ENCODE results near the gene PCMTD2.

Gene PCMTD2

DNA sequence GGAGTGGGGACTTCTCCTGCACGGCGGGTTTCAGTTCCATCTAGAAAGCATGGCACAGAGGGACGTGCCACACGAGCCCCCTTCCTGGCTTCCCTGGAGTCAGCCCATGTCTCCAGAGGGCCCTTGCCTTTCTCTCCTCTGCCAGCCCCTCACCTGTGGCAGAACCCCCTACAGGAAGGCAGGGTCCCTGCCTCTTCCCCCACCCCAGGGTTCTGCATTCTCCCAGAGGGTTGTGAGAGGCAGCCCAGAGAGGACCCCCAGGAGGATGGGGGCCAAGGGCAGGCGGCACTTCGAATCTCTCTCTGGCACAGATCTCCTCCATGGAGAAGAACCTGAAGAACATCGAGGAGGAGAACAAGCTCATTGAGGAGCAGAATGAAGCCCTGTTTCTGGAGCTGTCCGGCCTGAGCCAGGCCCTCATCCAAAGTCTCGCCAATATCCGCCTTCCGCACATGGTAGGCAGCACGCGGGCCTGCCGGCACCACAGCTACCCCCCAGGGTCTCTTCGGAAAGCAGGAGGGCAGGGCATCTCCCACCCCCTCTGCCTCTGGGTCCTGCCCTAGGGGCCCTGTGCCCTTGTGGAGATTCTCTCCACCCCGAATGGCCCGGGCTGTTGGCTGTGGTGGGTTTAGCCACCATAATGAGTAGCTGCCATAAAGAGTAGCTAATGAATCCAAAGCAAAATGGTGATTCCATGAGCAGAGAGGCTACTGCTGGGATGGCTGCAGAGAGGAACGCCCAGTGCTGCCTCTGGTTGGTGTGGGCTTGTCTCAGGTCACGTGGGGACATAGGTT, 15.9 kb upstream of the PCMTD2 start:
- no peak for DNase-seq

DNA sequence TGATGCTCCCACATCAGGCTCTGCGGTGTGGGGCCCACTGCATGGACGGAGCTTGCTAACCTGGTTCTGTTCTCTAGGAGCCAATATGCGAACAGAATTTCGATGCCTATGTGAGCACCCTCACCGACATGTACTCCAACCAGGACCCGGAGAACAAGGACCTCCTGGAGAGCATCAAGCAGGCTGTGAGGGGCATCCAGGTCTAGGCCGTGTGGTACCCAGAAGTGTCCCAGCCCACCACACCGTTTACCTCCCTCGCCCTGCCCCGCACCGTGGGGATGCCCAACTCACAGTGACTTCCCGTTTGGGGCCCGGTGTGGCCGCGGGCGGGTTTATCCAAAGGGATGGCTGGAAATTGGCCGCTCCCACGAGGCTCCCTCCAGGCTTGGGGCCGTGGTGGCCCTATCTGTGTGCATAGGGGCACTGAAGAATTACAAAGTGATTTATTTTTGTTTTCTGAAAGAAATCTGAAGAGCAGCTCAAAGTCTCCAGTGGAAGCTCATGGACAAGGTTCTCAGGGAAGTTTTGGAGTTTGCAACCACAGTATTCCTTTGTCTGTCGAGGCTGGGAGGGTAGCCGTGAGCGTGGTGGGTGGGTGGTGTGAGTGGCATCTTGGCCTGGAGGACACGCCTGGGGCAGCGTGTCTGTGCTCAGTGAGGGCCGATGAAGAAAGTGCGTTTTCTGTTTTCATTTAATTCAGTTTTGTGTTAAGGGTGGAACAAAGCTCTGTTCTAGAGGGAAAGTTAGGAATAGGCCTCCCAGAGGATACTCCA, 15.1 kb upstream of the PCMTD2 start:
- DNase-seq, result no peak

DNA sequence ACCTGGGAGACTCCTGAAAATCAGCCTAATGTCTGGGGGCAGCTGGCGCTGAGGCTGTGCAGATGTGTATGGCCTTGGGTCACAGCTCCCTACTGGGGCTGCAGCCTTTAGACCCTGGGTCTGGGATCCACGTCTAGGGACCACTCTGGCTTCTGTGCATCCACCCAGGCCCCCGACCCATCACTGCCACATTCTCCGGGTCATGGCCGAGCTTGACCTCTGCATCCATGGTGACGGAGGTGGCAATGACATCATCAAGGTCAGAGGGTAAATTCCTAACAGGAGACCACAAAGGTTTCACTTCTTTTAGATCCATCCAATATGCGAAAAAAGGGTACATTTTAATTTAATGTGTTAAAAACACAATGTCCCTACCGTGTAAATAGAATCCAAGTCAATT, 14.5 kb upstream of the PCMTD2 start:
- no peak for DNase-seq

DNA sequence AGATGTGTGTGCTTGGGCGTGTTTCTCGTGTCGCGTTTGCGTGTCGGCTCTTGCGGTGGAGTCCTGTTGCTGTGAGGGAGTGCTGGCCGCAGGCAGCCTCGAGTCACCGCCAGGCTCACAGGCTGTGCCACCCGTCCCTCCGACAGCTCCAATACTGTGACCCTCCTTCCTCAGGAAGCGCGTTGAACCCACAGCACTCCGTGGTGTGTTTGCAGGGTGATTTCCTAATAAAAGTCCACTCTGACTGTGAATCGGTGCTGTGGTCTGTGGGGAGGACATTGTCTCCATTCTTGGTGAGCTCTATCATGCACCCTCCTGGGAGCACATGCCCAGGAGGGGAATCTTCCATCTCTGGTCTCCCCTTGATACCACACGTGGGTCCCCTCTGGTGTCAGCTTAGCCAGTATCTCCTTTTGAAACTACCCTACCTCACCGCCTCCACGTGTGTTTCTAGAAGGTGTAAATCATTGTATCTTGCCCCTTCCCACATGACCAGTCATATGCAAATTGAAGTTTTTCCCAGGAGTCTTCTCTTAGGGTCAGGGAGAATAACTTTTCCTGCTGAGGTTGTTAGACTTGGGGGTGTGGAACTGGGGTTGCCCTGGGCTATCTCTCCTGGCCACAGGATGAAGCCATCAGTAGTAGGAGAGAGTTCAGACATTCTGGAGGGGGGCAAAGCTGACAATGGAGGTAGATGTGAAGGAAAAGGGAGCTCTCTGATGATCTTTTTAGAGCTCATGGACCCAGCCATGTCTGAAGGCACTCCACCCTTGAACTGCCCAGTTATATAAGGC, 13.3 kb upstream of the PCMTD2 start:
- DNase-seq, result no peak

DNA sequence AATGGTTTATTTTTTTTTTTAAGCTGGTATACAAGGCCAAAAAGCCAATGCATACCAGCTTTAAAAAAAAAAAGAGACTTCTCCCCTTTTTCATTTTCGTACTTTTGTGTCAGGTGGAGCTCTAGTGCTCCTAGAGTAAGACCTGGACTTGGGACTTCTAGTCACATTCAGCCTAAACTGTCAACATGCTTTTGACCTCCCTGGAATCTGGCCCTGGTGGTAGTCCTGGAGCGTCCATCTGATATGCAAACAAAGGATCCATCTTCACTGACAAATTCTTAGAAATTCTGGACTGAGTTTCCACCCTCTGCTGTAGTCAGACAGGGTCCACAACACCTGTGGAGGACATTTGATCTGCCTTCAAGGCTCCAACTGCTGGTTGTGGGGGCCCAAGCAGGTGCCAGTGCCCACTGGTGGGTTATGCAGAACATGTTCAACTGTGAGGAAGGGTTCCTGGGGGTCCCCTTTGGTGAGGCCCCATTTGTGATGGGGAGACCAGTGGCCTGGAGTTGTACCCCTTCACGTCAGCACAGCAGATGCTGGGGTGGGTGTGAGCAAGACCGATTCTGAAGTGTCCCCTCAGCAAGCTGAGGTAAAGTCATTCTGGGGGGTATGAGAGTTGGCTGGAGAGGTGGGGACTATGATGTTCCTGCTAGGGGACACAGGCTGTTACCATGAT, 12.6 kb upstream of the PCMTD2 start:
- no peak for DNase-seq

DNA sequence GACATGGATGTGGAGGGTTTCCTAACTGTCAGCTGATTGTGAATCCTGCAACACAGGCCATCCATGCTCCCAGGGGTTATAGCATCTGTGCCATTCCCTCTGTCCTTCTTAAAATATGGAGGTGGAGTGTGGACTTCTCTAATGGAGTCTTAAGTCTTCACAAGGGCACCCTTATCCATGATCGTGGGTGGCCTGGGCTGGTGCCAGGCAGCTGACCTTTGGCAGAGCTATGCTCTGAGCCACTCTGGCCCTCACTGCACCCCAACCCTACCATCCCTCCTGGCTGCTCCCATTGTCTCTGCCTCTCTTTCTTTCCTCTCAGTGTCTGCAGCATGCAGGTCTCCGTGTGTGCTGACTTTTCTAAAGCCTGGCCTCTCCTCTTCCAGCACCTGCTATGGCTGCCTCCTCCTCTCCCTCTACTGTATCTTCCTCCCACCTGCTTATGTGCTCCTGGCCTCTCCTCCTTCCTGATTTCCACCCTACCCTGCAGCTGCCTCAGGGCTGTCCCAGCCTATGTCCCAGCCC, 11.2 kb upstream of the PCMTD2 start:
- no peak for DNase-seq

DNA sequence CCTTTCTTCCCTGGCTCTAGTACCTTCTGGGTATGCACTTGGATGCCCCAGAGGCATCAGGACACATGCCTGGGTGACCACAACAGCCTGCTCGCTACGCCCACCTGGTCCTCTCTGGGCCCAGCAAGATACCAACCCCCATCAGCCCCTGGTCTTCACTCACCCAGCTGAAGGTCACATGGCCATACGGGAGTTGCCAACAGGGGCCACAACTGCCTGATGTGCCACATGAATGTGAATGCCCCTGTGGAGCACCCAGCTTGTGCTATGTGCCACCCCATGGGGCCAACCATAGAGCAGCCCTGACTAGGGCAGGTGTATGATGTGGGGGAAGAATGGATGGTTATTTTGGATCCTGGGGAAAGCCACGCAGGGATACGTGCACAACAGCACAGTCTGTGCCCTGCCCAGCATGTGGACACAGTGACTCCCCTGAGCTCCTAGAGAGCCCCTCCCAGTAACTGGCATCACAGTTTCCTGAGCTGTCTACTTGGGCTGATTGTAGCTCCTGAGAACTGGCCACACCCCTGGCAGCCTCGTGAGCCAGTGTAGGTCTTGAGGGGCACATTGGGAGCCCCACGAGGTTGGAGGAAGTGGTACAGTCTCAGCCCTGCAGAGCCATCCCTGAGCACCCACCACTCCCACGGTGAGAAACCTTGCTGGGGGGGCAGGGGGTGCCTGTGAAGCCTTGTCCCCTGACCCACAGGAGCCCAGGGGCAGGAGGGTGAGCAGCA, 10.5 kb upstream of the PCMTD2 start:
- DNase-seq, result no peak

DNA sequence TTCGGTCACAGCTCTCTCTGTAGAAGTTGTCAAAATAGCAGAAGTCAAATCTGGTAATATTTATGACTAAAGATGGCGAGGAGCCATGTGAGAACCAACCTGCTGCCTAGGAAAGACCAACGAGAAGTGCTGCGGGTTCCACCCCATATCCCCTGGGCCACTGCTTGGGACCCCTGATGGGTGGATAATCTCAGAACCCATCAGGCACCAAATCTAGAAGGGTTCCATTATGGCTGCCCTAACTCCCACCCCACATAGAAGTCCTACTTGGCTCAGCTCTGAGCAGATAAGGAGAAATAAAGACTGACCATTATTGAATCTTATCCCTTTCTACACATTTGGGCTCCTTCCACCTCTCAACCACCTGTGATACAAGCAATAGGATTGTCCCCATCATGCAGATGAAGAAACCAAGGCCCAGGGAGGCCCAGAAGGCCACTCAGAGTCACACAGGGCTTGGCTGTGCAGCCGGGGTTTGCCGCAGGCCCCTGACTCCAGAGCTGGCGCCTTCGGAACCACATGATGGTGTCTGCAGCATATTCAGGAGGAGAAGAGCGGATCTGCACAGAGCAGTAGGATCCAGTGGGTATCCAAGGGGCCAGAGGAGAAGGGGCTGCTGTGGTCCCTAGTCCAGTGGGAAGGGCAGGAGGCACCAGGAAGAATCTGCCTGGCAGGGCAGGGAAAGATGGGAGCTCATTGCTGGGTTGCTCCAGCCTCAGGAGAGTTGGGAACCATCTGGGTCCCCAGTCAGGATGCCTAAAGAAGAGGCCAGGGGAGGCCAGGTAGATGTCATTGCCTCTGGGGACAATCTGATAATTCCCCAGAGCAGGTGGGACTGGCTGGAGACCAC, 9.6 kb upstream of the PCMTD2 start:
- DNase-seq, result no peak

DNA sequence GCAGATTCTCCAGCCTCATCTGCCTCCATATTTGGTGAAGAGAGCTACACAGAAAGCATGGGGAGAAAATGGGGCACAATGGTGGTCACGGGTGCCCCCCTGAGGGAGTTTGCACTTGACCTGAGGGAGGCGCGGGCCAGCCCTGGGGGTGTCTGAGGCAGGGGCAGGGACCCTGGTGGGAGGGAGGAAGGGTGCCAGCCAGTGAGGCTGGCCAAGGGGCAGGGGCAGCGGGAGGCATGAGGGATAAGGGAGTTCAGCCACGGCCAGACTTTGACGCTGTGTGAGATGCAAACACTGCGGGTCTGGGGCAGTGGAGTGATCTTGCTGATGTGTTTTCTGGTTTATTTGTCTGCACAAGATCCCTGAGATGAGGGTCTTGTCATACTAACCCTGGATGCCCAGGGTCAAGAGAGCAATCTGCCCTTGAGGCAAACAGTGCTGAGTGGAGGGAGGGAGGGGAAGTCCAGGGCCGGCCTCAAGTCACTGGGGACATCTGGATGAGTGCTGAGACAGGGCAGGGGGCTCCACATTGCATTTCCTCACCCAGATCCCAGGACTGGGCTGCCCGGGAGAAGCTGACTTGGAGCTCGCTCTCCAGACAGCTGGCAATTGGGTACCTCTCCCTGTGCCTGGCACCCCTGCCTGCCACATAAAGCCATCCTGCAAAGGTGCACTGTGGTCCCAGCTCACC, 8.8 kb upstream of the PCMTD2 start:
- DNase-seq, result no peak

DNA sequence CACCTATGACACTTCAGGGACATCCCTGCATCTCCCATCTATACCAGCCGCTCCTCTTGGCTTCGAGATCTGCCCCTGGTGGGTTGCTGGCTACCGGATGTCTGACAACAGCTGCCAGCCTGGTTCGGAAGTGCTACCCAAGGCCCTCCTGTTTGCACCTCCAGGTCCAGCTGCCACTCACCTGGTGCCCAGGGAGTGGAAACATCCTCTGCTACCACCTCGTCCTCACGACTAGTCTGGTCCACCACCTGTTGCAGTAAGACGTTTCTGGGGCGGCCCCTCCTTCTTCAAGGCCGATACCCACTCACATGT, 8.3 kb upstream of the PCMTD2 start:
- no peak for DNase-seq

DNA sequence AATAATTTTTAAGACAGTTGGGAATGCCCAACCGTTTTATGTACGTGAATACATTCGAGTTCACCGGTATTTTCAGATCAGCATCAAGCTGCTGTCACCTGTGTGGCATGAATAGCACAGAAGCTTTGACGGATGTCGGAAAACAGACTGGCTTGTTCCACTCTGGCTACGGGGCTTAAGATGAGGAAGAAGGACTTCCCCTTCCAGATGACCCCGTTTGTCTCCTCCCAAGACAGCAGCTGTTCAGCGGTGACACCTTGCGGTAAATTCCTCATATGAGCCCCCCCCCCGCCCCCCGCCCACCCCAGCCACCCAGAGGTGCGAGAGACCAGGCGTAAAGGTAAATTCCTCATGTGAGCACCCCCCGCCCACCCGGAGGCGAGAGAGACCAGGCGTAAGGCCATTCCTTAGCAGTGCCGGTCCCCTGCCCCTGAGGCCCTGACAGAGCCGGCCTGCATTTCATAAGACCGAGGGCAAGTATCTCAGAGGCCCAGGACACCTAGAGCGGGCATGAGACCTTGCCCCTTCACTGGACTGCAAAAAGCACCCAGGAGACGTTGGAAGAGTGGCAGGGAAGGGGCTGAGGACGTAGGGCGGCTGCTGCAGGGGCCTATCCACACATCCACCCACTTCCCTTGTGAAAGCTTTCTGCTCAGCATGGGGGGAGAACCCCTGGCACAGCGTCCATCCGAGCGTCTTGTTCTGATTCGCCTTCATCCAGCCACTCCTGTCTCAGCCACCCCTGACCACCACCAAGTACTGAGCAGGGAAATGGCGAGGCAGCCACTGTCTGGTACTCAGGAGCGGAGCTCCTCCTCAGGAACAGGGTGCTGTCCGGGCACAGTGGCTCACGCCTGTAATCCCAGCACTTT, 7.3 kb upstream of the PCMTD2 start:
- DNase-seq, result no peak

DNA sequence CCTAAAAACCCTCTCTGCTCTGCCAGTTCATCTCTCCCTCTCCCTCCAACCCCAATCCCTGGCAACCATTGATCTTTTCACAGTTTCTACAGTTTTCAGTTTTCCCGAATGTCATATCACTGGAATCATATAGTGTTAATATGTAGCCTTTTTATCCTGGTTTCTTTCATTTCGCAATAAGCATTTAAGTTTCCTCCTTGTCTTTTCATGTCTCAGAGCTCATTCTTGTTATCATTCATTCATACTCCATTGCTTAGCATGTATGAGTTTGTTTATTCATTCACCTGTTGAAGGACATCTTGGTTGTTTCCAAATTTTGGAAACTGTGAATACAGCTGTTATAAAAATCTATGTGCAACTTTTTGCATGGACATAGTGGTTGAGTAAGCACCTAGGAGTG, 5.5 kb upstream of the PCMTD2 start:
- no peak for DNase-seq

DNA sequence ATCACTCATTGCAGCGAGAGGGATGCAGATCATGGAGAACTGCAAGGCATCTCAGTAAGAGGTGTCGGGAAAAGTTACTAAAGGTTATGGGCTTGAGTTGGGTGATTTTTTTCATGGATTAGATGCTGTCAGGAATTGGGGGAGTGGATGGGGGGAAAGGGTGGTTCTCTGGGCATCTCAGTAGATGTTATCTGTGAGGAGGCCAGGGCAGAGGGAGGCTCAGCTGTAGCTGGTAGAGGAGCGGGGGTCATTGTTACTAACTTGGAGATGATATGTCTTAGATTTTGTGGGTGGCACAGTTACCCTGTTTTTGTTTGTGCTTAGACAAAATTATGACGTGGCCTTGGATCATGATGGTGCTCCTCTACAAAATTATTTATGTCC, 2.6 kb upstream of the PCMTD2 start:
- no peak for DNase-seq

DNA sequence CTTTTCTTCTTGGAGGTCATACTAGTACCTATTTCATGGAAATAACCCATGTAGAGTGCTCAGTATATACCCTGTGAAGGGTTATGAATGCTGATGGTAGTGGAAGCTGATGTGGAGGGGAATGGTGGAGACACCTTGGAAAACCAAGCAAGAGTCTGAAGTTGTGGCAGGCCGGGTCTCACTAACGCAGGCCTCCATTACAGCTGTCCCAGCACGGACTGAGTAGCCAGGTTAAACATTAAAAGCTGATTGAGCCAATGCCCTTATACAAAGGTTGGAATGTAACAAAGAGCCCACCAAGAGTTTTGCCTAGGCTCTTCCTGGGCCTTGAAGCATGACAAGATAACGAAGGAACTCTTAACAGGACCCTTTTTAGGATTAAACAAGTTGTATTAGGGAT, 2.1 kb upstream of the PCMTD2 start:
- DNase-seq, result no peak

DNA sequence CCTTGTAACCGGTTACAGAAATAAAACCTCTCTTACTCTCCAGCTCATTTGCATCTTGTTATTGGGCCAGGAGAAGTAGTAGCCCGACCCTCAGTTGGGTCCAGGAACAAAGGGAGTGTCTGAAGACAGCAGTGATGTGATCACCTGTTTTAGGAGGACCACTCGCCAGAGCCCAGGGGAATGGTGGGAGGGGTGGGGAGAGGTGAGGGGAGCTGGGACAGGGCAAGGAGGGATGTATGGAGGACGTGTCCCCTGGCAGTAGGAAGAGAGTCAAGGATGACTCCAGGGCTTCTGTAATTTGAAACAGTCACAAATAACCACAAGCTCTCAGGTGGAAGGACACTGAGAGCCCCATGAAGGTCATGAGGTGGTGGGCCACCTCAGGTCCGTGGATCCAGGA, 1.4 kb upstream of the PCMTD2 start:
- DNase-seq, result no peak

DNA sequence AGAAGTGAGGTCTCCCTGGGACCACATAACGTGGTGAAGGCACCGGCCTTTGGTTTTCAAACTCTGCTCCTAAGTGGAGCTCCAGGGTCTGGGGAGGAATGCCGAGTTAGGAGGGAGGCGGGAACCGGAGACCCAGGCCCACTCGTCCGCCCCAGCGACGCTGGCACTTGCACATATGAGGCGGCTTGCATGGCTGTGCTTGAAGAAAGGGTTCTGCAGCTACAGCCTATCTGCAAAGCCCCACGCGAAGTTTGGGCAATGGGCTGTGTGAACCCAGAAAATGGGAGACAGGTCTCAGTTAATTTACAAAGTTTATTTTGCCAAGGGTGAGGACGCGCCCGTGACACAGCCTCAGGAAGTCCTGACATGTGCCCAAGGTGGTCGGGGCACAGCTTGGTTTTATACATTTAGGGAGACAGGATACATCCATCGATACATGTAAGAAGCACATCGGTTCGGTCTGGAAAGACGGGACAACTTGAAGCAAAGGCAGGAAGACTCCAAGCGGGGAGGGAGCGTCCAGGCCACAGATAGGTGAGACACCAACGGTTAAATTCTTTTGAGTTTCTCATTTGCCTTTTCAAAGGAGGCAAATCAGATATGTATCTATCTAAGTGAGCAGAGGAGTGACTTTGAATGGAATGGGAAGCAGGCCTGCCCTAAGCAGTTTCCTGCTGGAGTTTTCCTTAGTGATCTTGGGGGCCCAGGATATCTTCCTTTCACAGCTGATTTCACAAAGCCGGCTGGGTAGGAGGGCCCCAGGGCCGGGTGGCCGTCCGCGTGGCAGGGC, 782 bp upstream of the PCMTD2 start:
- no peak for DNase-seq

DNA sequence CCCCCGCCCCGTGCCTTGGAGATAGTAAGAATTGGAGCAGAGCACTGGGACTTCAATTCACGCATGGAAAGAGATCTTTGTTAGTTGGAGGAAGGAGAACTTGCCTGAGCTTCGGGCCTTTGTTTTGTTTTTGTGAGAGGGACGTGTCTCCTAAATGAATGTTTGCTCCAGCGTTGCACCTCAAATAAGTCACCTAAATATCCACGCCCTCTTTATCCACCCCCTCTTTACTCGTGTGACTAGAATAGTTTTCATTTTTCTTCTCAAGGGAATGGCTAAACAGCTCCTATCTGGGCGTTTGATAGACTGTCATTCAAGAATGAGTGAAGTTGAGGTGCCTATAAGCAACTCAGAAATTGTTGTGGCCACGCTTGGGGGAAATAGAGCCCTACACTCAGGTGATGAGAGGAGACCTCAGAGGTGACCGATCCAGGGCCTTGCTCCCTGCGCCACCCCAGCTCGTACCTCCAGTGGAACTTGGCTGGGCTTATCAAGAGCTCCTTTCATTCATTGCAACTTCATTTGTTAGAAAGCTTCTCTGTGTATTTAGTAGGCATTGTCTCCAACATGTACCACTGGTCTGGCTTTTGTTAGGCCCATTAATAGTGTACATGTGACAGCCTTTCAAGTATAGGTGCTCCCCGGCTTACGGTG, 861 bp downstream of the PCMTD2 start:
- DNase-seq, result no peak

DNA sequence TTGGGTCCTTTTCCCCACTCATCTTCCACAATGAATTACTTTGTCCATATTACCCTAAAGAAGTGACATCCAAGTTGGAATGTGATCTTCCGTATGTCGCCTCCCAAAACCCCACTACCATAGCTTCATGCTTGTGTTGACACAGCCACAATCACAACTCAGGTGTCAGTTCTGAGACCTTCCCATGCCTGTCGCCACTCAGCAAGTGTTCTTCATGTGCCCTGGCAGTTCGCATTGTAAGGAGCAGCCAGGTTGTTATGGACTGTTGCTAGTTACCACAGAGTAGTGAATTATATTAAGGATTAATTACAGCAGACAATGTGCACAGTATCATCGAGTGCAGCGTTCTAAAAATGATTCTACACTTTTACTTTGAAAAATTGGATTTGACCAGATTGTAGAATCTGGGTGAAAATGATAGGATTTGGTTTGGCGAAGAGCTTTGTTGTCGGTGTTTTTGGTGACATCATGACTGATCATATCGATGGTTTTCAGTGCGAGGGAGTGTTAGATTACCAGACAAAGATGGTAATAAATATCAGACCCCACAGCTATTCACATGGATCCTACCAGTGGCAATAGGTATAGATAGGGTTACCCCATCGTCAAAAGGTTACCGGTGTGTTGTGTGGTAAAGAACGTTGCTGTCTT, 1.7 kb downstream of the PCMTD2 start:
- no peak for DNase-seq

Measured in CD4-positive, alpha-beta T cell treated with Interleukin-1 beta for 1 hour (primary cell).